HepG2 (cell line): ENCODE measurements around the gene HNRNPUL2. TPM values are rescaled to one million over a fixed set of nuclear protein-coding genes. Genes with fewer than 3 reads are reported as not detected.

Experiments used
- ADNP ChIP-seq: sonication (generic); formaldehyde crosslinking; IDR thresholded peaks from 2 replicates; pipeline ENCODE4 v1.4.0; 2020; ENCODE audit warnings: missing genetic modification reagents
- BRCA1 ChIP-seq: sonication (generic); formaldehyde crosslinking; IDR thresholded peaks from 2 replicates; pipeline ENCODE4 v1.4.0; 2020; ENCODE audit warnings: missing genetic modification reagents
- CREB1 ChIP-seq, 2 experiments: fragments of 450-650 bp in 1 of 2; IDR thresholded peaks; 2 replicates each; pipeline ENCODE4 v1.6.1; 2016 to 2017; ENCODE audit warnings: control low read depth in 1 of 2, mild to moderate bottlenecking in 1 of 2, missing compliant biosample characterization in 1 of 2, missing genetic modification characterization in 1 of 2
- ELF4 ChIP-seq: sonication (generic); formaldehyde crosslinking; IDR thresholded peaks from 2 replicates; pipeline ENCODE4 v1.5.0; 2020; ENCODE audit warnings: missing genetic modification reagents, mild to moderate bottlenecking, moderate library complexity, borderline replicate concordance
- FOXM1 ChIP-seq: sonication (generic); formaldehyde crosslinking; IDR thresholded peaks from 2 replicates; pipeline ENCODE4 v1.5.0; 2020; ENCODE audit warnings: missing genetic modification reagents
- KDM6A ChIP-seq: IDR thresholded peaks from 2 replicates; pipeline ENCODE4 v1.6.1; 2016; ENCODE audit warnings: low read depth
- KLF11 ChIP-seq: IDR thresholded peaks from 2 replicates; pipeline ENCODE4 v1.6.1; 2016; ENCODE audit warnings: missing compliant biosample characterization
- MBNL3 ChIP-seq: fragments of 250-450 bp; sonication (Bioruptor Pico); conservative IDR thresholded peaks from 2 replicates; pipeline ENCODE4 v1.8.0; 2022; ENCODE audit warnings: mild to moderate bottlenecking, inconsistent platforms
- NFKB2 ChIP-seq: sonication (generic); formaldehyde crosslinking; IDR thresholded peaks from 2 replicates; pipeline ENCODE4 v1.4.0; 2020; ENCODE audit warnings: missing genetic modification reagents, borderline replicate concordance
- PCBP1 ChIP-seq: fragments of 200-400 bp; formaldehyde crosslinking; IDR thresholded peaks from 2 replicates; pipeline ENCODE4 v1.6.1; 2017; ENCODE audit warnings: mild to moderate bottlenecking, low read depth, low read length, borderline replicate concordance
- SUZ12 ChIP-seq: fragments of 150-350 bp; IDR thresholded peaks from 2 replicates; pipeline ENCODE4 v1.6.1; 2014; ENCODE audit warnings: low read depth, low read length
- TCF7L2 ChIP-seq: IDR thresholded peaks from 2 replicates; pipeline ENCODE4 v1.6.1; 2011; ENCODE audit warnings: mild to moderate bottlenecking, low read depth, low read length, moderate library complexity
- TOPORS ChIP-seq: sonication (generic); formaldehyde crosslinking; IDR thresholded peaks from 2 replicates; pipeline ENCODE4 v1.8.0; 2023; ENCODE audit warnings: mild to moderate bottlenecking, missing genetic modification reagents
- XBP1 ChIP-seq: sonication (generic); formaldehyde crosslinking; IDR thresholded peaks from 2 replicates; pipeline ENCODE4 v1.5.0; 2020; ENCODE audit warnings: missing genetic modification reagents
- ZKSCAN5 ChIP-seq: sonication (generic); formaldehyde crosslinking; IDR thresholded peaks from 2 replicates; pipeline ENCODE4 v1.5.1; 2020; ENCODE audit warnings: mild to moderate bottlenecking, missing genetic modification reagents
- ZNF160 ChIP-seq: sonication (generic); formaldehyde crosslinking; IDR thresholded peaks from 2 replicates; pipeline ENCODE4 v1.8.0; 2022; ENCODE audit warnings: mild to moderate bottlenecking, inconsistent platforms, missing genetic modification reagents
- ZNF17 ChIP-seq: sonication (generic); formaldehyde crosslinking; IDR thresholded peaks from 2 replicates; pipeline ENCODE4 v1.5.0; 2020; ENCODE audit warnings: mild to moderate bottlenecking, missing genetic modification reagents
- ZNF251 ChIP-seq: sonication (generic); formaldehyde crosslinking; IDR thresholded peaks from 2 replicates; pipeline ENCODE4 v1.9.0; 2021; ENCODE audit warnings: mild to moderate bottlenecking, missing genetic modification reagents
- ZNF644 ChIP-seq: IDR thresholded peaks from 2 replicates; pipeline ENCODE4 v1.6.1; 2016; ENCODE audit warnings: low read depth
- ZNF883 ChIP-seq: sonication (generic); formaldehyde crosslinking; IDR thresholded peaks from 2 replicates; pipeline ENCODE4 v1.5.1; 2020; ENCODE audit warnings: mild to moderate bottlenecking, missing genetic modification reagents; ENCODE audit errors: not compliant biosample characterization
- ZSCAN22 ChIP-seq: sonication (generic); formaldehyde crosslinking; IDR thresholded peaks from 2 replicates; pipeline ENCODE4 v1.4.0; 2020; ENCODE audit warnings: mild to moderate bottlenecking, missing genetic modification reagents
- polyA plus RNA-seq, 8 experiments: library from polyadenylated mRNA; depleted of rRNA in 3 of 8; stranded (reverse) in 7 of 8; unstranded in 1 of 8; fragments of >200 nt; fragmentation: Illumina TruSeq in 4 of 8; extraction: Trizol in 4 of 8; gene quantifications; 2 replicates each; pipeline versions ENCODE4 v1.2.1 to v1.2.3, GENCODE V29; 2011 to 2016; ENCODE audit warnings: low read depth in 4 of 8, missing spikeins in 1 of 8, mixed read lengths in 1 of 8; ENCODE audit not compliant: insufficient read depth in 1 of 8
- total RNA-seq, 5 experiments: library from RNA; depleted of rRNA; stranded (reverse); fragments of >200 nt; fragmentation: Illumina TruSeq; extraction: Trizol; gene quantifications; 2 replicates each; pipeline ENCODE4 v1.2.3, GENCODE V29; 2016; ENCODE audit warnings: low read depth in 1 of 5
- TF ChIP-seq, protein P1 (sequence below): sonication (generic); formaldehyde crosslinking; IDR thresholded peaks from 2 replicates; pipeline ENCODE4 v1.4.0; 2020; ENCODE audit warnings: missing genetic modification reagents, borderline replicate concordance
- TF ChIP-seq, protein P2 (sequence below): IDR thresholded peaks from 2 replicates; pipeline ENCODE4 v1.6.1; 2016; ENCODE audit warnings: missing genetic modification reagents, missing compliant biosample characterization
- TF ChIP-seq, protein P3 (sequence below): sonication (generic); formaldehyde crosslinking; IDR thresholded peaks from 2 replicates; pipeline ENCODE4 v1.4.0; 2020; ENCODE audit warnings: missing genetic modification reagents
- TF ChIP-seq, protein P4 (sequence below): sonication (generic); formaldehyde crosslinking; IDR thresholded peaks from 2 replicates; pipeline ENCODE4 v1.5.1; 2020; ENCODE audit warnings: mild to moderate bottlenecking, missing genetic modification reagents, moderate library complexity

The HNRNPUL2 gene
- total and polyA plus RNA-seq, 2 of the 13 experiments (the other 11 are each of a cell fraction or from before 2014, with no cell fraction given) = 8.4 to 9.6 TPM

DNA sequence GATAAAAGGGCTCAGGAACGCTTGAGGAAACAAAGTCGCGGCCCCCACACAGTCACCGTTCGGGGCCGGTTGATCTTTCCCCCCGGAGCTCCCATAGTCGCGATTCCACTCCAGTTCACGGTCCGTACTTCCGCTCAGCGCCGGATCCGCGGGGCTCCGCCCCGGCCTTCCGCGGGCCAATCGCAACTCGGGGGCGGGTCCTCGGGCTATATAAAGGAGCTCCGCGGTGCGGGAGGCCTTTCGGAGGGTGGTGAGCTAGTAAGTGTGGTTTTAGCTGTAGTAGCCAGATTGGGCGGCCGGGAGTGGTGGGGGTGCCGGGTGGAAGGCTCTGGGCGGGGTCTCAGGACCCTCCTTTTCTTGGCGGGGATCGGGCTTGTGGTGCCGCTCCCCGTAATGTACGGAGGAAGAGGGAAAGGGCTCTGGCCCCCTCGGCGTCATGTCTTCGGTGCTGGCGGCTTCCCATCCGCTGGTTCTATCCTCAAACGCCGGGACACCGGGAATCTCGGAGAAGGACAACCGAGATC is 62.1 kb downstream of the HNRNPUL2 start, which contains the start of the genes C11orf98 and CSKMT (continued):
- peak; percentile 54 for TF ChIP-seq ZNF883
- TF ChIP-seq ELF4 (CRISPR knock-in tag) = no peak
- TF ChIP-seq, protein P1, sequence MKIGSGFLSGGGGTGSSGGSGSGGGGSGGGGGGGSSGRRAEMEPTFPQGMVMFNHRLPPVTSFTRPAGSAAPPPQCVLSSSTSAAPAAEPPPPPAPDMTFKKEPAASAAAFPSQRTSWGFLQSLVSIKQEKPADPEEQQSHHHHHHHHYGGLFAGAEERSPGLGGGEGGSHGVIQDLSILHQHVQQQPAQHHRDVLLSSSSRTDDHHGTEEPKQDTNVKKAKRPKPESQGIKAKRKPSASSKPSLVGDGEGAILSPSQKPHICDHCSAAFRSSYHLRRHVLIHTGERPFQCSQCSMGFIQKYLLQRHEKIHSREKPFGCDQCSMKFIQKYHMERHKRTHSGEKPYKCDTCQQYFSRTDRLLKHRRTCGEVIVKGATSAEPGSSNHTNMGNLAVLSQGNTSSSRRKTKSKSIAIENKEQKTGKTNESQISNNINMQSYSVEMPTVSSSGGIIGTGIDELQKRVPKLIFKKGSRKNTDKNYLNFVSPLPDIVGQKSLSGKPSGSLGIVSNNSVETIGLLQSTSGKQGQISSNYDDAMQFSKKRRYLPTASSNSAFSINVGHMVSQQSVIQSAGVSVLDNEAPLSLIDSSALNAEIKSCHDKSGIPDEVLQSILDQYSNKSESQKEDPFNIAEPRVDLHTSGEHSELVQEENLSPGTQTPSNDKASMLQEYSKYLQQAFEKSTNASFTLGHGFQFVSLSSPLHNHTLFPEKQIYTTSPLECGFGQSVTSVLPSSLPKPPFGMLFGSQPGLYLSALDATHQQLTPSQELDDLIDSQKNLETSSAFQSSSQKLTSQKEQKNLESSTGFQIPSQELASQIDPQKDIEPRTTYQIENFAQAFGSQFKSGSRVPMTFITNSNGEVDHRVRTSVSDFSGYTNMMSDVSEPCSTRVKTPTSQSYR (CRISPR knock-in tag) = peak; percentile 11; the same call in 1 of the 2 replicates
- TF ChIP-seq PCBP1 = no peak
- no peak for TF ChIP-seq KDM6A (CRISPR knock-in tag)
- TF ChIP-seq TCF7L2 = no peak
- TF ChIP-seq, protein P2, sequence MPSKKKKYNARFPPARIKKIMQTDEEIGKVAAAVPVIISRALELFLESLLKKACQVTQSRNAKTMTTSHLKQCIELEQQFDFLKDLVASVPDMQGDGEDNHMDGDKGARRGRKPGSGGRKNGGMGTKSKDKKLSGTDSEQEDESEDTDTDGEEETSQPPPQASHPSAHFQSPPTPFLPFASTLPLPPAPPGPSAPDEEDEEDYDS (CRISPR knock-in tag) = peak; percentile 97
- no peak for TF ChIP-seq FOXM1 (CRISPR knock-in tag)
- no peak for TF ChIP-seq ZNF644 (CRISPR knock-in tag)
- no peak for TF ChIP-seq ZSCAN22 (CRISPR knock-in tag)
- TF ChIP-seq ZNF17 (CRISPR knock-in tag) = no peak
- no peak for TF ChIP-seq ADNP (CRISPR knock-in tag)
- no peak for TF ChIP-seq ZKSCAN5 (CRISPR knock-in tag)
- no peak for TF ChIP-seq XBP1 (CRISPR knock-in tag)
- TF ChIP-seq ZNF251 (CRISPR knock-in tag) = no peak
- TF ChIP-seq, protein P3, sequence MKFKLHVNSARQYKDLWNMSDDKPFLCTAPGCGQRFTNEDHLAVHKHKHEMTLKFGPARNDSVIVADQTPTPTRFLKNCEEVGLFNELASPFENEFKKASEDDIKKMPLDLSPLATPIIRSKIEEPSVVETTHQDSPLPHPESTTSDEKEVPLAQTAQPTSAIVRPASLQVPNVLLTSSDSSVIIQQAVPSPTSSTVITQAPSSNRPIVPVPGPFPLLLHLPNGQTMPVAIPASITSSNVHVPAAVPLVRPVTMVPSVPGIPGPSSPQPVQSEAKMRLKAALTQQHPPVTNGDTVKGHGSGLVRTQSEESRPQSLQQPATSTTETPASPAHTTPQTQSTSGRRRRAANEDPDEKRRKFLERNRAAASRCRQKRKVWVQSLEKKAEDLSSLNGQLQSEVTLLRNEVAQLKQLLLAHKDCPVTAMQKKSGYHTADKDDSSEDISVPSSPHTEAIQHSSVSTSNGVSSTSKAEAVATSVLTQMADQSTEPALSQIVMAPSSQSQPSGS = peak; percentile 35; the same call in 1 of the 2 replicates
- TF ChIP-seq MBNL3 (CRISPR knock-in tag) = no peak
- peak; percentile 74; the same call in 1 of the 2 replicates for TF ChIP-seq TOPORS (CRISPR knock-in tag)
- no peak for TF ChIP-seq BRCA1 (CRISPR knock-in tag)
- peak; percentile 29; the same call in 1 of the 2 replicates for TF ChIP-seq ZNF160 (CRISPR knock-in tag)
- peak; percentile 64; the same call in 1 of the 2 replicates for TF ChIP-seq NFKB2 (CRISPR knock-in tag)
- TF ChIP-seq CREB1 (IDR thresholded peaks at IDR 0.05) = no peak
- TF ChIP-seq CREB1 (CRISPR knock-in tag; IDR thresholded peaks at IDR 0.05) = peak; percentile 52; the same call in 1 of the 2 replicates
- TF ChIP-seq SUZ12 = no peak
- TF ChIP-seq, protein P4, sequence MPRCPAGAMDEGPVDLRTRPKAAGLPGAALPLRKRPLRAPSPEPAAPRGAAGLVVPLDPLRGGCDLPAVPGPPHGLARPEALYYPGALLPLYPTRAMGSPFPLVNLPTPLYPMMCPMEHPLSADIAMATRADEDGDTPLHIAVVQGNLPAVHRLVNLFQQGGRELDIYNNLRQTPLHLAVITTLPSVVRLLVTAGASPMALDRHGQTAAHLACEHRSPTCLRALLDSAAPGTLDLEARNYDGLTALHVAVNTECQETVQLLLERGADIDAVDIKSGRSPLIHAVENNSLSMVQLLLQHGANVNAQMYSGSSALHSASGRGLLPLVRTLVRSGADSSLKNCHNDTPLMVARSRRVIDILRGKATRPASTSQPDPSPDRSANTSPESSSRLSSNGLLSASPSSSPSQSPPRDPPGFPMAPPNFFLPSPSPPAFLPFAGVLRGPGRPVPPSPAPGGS (CRISPR knock-in tag) = no peak
- no peak for TF ChIP-seq KLF11 (CRISPR knock-in tag)
